Mesendoderm (in vitro differentiated cells): ENCODE data around the gene CASKIN2.

Experiments used
- DNase-seq: peaks from one replicate; pipeline ENCODE4 v3.0.0; 2013
- H2AK5ac ChIP-seq: 2 replicates; pipeline ENCODE4 v1.6.1; 2013; ENCODE audit warnings: low read length, inconsistent platforms
- H2BK120ac ChIP-seq: 2 replicates; pipeline ENCODE4 v1.6.1; 2013; ENCODE audit warnings: low read depth, mild to moderate bottlenecking, low read length, moderate library complexity, mixed read lengths
- H2BK15ac ChIP-seq: replicated peaks from 2 replicates; pipeline ENCODE4 v1.6.1; 2013; ENCODE audit warnings: low read depth, mild to moderate bottlenecking, moderate library complexity
- H2BK5ac ChIP-seq: 2 replicates; pipeline ENCODE4 v1.6.1; 2013; ENCODE audit warnings: low read length, inconsistent platforms
- H3K18ac ChIP-seq: 2 replicates; pipeline ENCODE4 v1.6.1; 2013; ENCODE audit warnings: mild to moderate bottlenecking, low read length, mixed read lengths
- H3K23ac ChIP-seq: one replicate; pipeline ENCODE4 v1.6.1; 2013; ENCODE audit warnings: low read length
- H3K27ac ChIP-seq: 2 replicates; pipeline ENCODE4 v1.5.1; 2013; ENCODE audit warnings: low read depth, mild to moderate bottlenecking, inconsistent platforms, low read length, moderate library complexity
- H3K27me3 ChIP-seq: 2 replicates; pipeline ENCODE4 v1.6.1; 2013; ENCODE audit warnings: low read length, control low read depth, mild to moderate bottlenecking, inconsistent platforms; ENCODE audit not compliant: insufficient read depth, poor library complexity
- H3K36me3 ChIP-seq: 2 replicates; pipeline ENCODE4 v1.6.1; 2013; ENCODE audit warnings: low read length, inconsistent platforms; ENCODE audit not compliant: control insufficient read depth, insufficient read depth
- H3K4ac ChIP-seq: one replicate; pipeline ENCODE4 v1.6.1; 2013; ENCODE audit warnings: low read depth, mild to moderate bottlenecking, low read length, moderate library complexity
- H3K4me1 ChIP-seq: 2 replicates; pipeline ENCODE4 v1.6.1; 2013; ENCODE audit warnings: low read depth, low read length, inconsistent platforms; ENCODE audit not compliant: control insufficient read depth
- H3K4me2 ChIP-seq: 2 replicates; pipeline ENCODE4 v1.6.1; 2013; ENCODE audit warnings: low read length
- H3K4me3 ChIP-seq: 2 replicates; pipeline ENCODE4 v1.5.1; 2013; ENCODE audit warnings: mild to moderate bottlenecking, low read length
- H3K56ac ChIP-seq: one replicate; pipeline ENCODE4 v1.6.1; 2013; ENCODE audit warnings: low read length
- H3K79me1 ChIP-seq: 2 replicates; pipeline ENCODE4 v1.6.1; 2013; ENCODE audit warnings: low read length, inconsistent platforms
- H3K79me2 ChIP-seq: 2 replicates; pipeline ENCODE4 v1.6.1; 2013; ENCODE audit warnings: mild to moderate bottlenecking, low read length; ENCODE audit not compliant: control insufficient read depth, insufficient read depth
- H3K9ac ChIP-seq: 2 replicates; pipeline ENCODE4 v1.6.1; 2013; ENCODE audit warnings: low read length, inconsistent platforms
- H4K5ac ChIP-seq: one replicate; pipeline ENCODE4 v1.6.1; 2013; ENCODE audit warnings: low read length
- H4K8ac ChIP-seq: one replicate; pipeline ENCODE4 v1.6.1; 2013; ENCODE audit warnings: low read depth, mild to moderate bottlenecking, control low read depth, low read length, moderate library complexity
- WGBS: extraction: QIAGEN DNeasy Blood & Tissue Kit; methylation state at CpG from one replicate; pipeline ENCODE4 v1.1.7; 2013; ENCODE audit warnings: low lambda C conversion rate, missing lambda C conversion rate; ENCODE audit not compliant: insufficient coverage; ENCODE audit errors: extremely low coverage; 5-methylcytosine and 5-hydroxymethylcytosine counted together

CASKIN2 gene

DNA sequence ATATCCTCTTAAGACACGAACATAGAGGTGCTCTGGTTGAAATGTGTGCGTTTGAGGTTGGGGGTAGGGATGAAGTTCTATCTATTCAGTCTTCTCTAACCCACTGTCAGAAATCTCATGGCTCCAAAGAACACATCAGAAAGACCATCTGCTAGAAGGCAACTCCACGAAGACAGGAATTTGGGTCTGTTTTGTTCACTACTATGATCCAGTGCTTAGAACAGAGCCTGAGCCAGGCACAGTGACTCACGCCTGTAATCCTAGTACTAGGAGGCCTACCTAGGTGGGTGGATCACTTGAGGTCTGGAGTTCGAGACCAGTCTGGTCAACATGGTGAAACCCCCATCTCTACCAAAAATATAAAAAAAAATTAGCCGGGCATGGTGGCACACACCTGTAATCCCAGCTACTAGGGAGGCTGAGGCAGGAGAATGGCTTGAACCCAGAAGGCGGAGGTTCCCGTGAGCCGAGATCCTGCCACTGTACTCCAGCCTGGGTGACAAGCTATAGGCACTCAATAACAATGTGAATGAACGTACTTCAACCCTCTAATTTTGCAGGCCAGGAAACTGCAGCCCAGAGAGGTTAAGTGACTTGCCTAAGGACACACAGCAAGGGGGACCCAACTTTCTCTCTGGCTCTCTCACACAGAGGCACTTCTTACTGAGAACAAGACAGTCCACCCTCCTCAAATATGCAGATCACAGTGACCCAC, 2.3 kb downstream of the CASKIN2 start:
- Histone ChIP-seq H4K5ac (no peak overlapping the region), H3K9ac (no peak overlapping the region), H3K23ac (no peak overlapping the region), H3K4ac (no peak overlapping the region), H2BK15ac (no peak overlapping the region), H3K56ac (peak overlapping the region; percentile 5), H3K27ac (no peak overlapping the region), H4K8ac (no peak overlapping the region), H3K4me3 (no peak overlapping the region), H3K4me1 (peaks cover 3% of the 10 kb centered on the region), H3K27me3 (no peaks in the 10 kb centered on the region), H2BK120ac (no peak overlapping the region), H3K79me1 (peaks cover 14% of the 10 kb centered on the region), H2BK5ac (no peak overlapping the region), H3K4me2 (no peak overlapping the region), H3K79me2 (peaks cover 2% of the 10 kb centered on the region), H2AK5ac (no peak overlapping the region), H3K36me3 (no peaks in the 10 kb centered on the region), H3K18ac (no peak overlapping the region)
- WGBS = no CpG with 5 or more reads among the region's 10 CpGs
- no peak for DNase-seq

DNA sequence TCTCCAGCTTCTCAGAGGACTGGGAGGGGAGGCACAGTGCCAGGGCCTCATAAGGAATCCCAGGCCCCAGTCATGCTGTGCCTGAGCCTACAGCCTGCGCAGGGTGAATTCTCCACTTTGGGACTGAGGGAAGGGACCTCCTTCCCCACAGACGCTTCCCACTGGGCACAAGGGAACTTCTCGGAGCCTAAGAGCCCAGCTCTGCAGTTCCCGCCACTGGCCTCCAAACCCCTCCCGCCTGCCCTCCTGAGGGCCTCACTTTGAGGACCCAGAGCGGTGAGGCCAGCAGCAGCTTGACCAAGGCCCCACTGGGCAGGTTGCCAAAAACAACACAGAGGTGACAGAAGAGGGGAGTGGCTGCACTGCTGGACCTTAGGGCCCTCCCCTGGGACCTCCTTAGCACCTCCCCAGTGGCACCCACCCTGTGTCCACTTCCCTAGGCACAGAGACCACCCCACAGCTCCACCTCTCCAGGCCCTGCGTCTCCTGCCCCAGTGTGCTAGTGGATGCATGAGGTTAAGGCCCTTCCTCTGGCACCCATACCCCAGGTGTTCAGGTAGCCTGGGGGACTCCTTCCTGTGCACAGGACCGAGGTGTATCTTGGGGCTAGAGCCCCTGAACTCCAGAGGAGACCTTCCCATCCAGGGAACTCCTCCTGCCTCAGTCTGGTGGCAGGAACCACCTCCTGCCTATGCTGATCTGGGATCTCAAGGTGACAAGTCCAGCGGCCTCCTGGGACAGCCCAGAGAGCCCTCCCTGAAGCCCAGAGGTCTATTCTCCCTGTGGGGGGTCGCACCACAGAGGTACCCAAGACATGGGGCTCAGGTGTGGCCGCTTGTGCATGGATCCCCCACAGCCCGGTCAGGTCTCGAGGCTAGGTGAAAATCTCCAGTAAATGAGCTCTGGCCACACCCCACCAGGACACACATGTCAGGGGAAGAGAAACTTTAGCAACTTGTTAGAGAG, 3.4 kb downstream of the CASKIN2 start:
- Histone ChIP-seq H3K9ac (no peak overlapping the region), H3K18ac (no peak overlapping the region), H3K23ac (no peak overlapping the region), H2BK120ac (no peak overlapping the region), H2BK15ac (no peak overlapping the region), H3K4me3 (no peak overlapping the region), H3K79me1 (peaks cover 8% of the 10 kb centered on the region), H4K5ac (no peak overlapping the region), H2BK5ac (no peak overlapping the region), H3K27ac (no peak overlapping the region), H3K36me3 (no peaks in the 10 kb centered on the region), H3K4ac (no peak overlapping the region), H3K56ac (no peak overlapping the region), H3K4me1 (peaks cover 3% of the 10 kb centered on the region), H2AK5ac (no peak overlapping the region), H3K79me2 (peaks cover 2% of the 10 kb centered on the region), H4K8ac (no peak overlapping the region), H3K27me3 (no peaks in the 10 kb centered on the region), H3K4me2 (no peak overlapping the region)
- WGBS = no CpG with 5 or more reads among the region's 13 CpGs
- no peak for DNase-seq

DNA sequence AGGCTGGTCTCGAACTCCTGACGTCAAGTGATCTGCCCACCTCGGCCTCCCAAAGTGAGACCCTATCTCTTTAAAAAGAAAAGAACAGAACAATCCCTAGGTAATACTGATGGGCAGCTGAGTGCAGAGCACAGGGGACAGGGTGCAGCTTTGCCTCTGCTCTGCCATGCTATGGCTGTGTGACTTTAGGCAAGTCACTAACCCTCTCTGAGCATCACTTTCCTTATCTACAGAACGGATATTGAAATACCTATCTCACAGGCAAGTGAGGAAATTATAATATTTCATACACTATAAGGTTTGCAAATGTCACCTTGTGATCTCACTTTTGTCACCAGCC, 4.1 kb downstream of the CASKIN2 start:
- Histone ChIP-seq H3K18ac (no peak overlapping the region), H3K56ac (no peak overlapping the region), H3K9ac (no peak overlapping the region), H3K27ac (no peak overlapping the region), H3K27me3 (no peaks in the 10 kb centered on the region), H2BK120ac (no peak overlapping the region), H3K79me2 (peaks cover 2% of the 10 kb centered on the region), H2BK5ac (no peak overlapping the region), H3K79me1 (peaks cover 8% of the 10 kb centered on the region), H3K23ac (no peak overlapping the region), H2BK15ac (no peak overlapping the region), H3K4me2 (no peak overlapping the region), H2AK5ac (no peak overlapping the region), H3K4me3 (no peak overlapping the region), H3K4me1 (peaks cover 3% of the 10 kb centered on the region), H3K4ac (no peak overlapping the region), H3K36me3 (no peaks in the 10 kb centered on the region), H4K5ac (no peak overlapping the region), H4K8ac (no peak overlapping the region)
- no peak for DNase-seq
- no CpG with 5 or more reads among the region's 4 CpGs for WGBS

DNA sequence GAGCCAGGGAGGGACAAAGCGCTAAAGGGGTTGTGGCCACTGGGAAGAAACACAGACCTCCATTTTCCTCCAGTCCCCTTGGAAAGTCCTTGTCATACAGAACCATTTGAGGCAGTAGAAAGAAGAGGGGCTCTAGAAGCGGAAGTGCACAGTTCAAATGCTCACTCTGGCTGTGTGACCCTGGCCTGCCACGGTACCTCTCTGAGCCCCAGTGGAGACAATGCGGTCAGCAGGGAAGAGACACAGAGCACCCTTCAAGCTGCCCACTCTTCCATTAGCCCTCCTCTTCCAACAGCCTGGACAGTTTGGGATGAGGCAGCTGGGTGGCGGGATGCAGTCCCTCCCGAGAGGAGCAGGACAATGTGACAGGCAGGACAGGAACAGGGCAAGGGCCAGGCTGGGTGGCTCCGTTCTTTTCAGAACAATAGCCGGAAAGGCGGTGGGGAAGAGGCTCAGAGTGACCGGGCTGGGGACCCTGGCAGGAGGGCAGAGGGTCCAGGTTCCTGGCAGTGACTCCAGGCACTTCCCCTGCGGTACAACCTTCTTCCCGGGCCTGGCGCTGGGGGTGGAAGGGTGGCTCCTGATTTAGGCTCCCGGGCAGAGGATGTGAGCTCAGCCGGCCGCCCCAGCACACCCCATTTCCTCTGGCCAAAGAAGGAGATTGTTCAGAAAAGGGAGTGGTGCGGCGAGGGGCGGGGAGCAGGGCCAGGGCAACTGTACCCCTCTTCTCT, 5.6 kb downstream of the CASKIN2 start:
- Histone ChIP-seq H2AK5ac (no peak overlapping the region), H2BK15ac (no peak overlapping the region), H2BK120ac (no peak overlapping the region), H3K4ac (no peak overlapping the region), H3K36me3 (no peaks in the 10 kb centered on the region), H3K9ac (no peak overlapping the region), H3K23ac (no peak overlapping the region), H3K79me1 (peaks cover 7% of the 10 kb centered on the region), H3K27ac (no peak overlapping the region), H3K79me2 (peaks cover 2% of the 10 kb centered on the region), H3K18ac (no peak overlapping the region), H3K4me3 (no peak overlapping the region), H3K4me2 (no peak overlapping the region), H2BK5ac (no peak overlapping the region), H3K56ac (no peak overlapping the region), H3K27me3 (no peaks in the 10 kb centered on the region), H4K8ac (no peak overlapping the region), H3K4me1 (peaks cover 3% of the 10 kb centered on the region), H4K5ac (no peak overlapping the region)
- DNase-seq = no peak
- no CpG with 5 or more reads among the region's 19 CpGs for WGBS

DNA sequence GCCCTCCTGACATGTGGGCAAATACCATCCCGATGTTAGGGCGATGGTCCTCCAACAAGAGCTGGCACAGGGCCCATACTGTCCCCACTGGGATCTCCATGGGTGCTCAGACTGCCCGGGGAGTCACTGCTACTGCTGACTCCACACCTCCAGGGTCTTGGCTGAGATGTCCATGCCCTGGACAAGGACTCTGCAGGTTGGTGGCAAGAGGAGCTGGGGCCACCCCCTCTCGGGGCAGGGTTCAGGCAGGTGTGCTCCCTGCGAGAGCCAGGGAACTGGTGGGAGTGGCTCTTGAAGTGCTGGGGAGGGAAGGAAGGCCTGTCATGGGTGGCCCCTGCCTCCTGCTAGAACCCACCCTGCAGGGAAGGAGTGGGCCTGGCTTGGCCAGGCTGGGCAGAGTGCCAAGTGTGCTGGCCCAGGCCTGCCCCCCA, 6.4 kb downstream of the CASKIN2 start:
- no peaks in the 10 kb centered on the region for H3K4me1 ChIP-seq
- H3K4me3 ChIP-seq = no peak overlapping the region
- no peak for DNase-seq
- no peak overlapping the region for H3K9ac ChIP-seq
- no peak overlapping the region for H2BK120ac ChIP-seq
- no peaks in the 10 kb centered on the region for H3K27me3 ChIP-seq
- no peak overlapping the region for H3K23ac ChIP-seq
- H2BK15ac ChIP-seq = no peak overlapping the region
- no peak overlapping the region for H4K8ac ChIP-seq
- no peak overlapping the region for H3K4ac ChIP-seq
- H3K56ac ChIP-seq = no peak overlapping the region
- H3K79me1 ChIP-seq = peaks cover 2% of the 10 kb centered on the region
- H2AK5ac ChIP-seq = no peak overlapping the region
- no peak overlapping the region for H3K18ac ChIP-seq
- H4K5ac ChIP-seq = no peak overlapping the region
- no peak overlapping the region for H2BK5ac ChIP-seq
- WGBS = no CpG with 5 or more reads among the region's 5 CpGs
- no peak overlapping the region for H3K4me2 ChIP-seq
- H3K27ac ChIP-seq = no peak overlapping the region
- H3K79me2 ChIP-seq = no peaks in the 10 kb centered on the region
- H3K36me3 ChIP-seq = no peaks in the 10 kb centered on the region
